Mesodermal cell (in vitro differentiated cells): ENCODE measurements around the gene TNS3.
"Not testable (repeated sequence)": the region's sequence is repeated elsewhere in the genome, so short reads cannot be mapped to it uniquely, and the experiment has no call there.

Experiments used
- H3K27ac ChIP-seq: 2 replicates; pipeline ENCODE4 v1.7.0; 2013; ENCODE audit warnings: mild to moderate bottlenecking, low read depth, low read length, moderate library complexity; ENCODE audit not compliant: severe bottlenecking
- H3K36me3 ChIP-seq: 2 replicates; pipeline ENCODE4 v1.7.1; 2013; ENCODE audit warnings: mild to moderate bottlenecking, low read length, moderate library complexity; ENCODE audit not compliant: control insufficient read depth, insufficient read depth
- H3K4me1 ChIP-seq: one replicate; pipeline ENCODE4 v1.7.1; 2013; ENCODE audit warnings: mild to moderate bottlenecking, low read length; ENCODE audit not compliant: insufficient read depth, control insufficient read depth, poor library complexity, severe bottlenecking
- H3K4me3 ChIP-seq: 2 replicates; pipeline ENCODE4 v1.7.0; 2013; ENCODE audit warnings: low read length, control low read depth, mild to moderate bottlenecking; ENCODE audit not compliant: insufficient read depth, poor library complexity, severe bottlenecking; ENCODE audit errors: extremely low read depth
- H3K9me3 ChIP-seq: 2 replicates; pipeline ENCODE4 v1.7.1; 2013; ENCODE audit warnings: mild to moderate bottlenecking, low read length, moderate library complexity; ENCODE audit not compliant: control insufficient read depth
- WGBS, 2 experiments: methylation state at CpG; one replicate each; pipeline ENCODE4 v1.1.5; 2013; ENCODE audit warnings: missing lambda C conversion rate in 2 of 2; ENCODE audit not compliant: insufficient coverage in 2 of 2; 5-methylcytosine and 5-hydroxymethylcytosine counted together

Gene TNS3

GRCh38 chr7:47273088-47273487 is 308.8 kb downstream of the TNS3 start:
- peaks cover 16% of the 10 kb centered on the region for H3K36me3 ChIP-seq
- no peaks in the 10 kb centered on the region for H3K4me1 ChIP-seq
- no peaks in the 10 kb centered on the region for H3K9me3 ChIP-seq
- no peak overlapping the region for H3K27ac ChIP-seq
- WGBS, 2 experiments: 91 to 93% methylated on average over 4 of the region's 4 CpGs
- H3K4me3 ChIP-seq: no peak overlapping the region

GRCh38 chr7:47271749-47272148 is 310.2 kb downstream of the TNS3 start:
- no CpG with 5 or more reads among the region's 3 CpGs for WGBS, 2 experiments
- H3K4me1 ChIP-seq: no peaks in the 10 kb centered on the region
- no peaks in the 10 kb centered on the region for H3K9me3 ChIP-seq
- H3K4me3 ChIP-seq: no peak overlapping the region
- H3K36me3 ChIP-seq: peaks cover 14% of the 10 kb centered on the region
- H3K27ac ChIP-seq: no peak overlapping the region

- no peaks in the 10 kb centered on the region for H3K4me1 ChIP-seq
- no peak overlapping the region for H3K27ac ChIP-seq
- no peaks in the 10 kb centered on the region for H3K36me3 ChIP-seq
- no peak overlapping the region for H3K4me3 ChIP-seq
- 92 to 95% methylated on average over 7 of the region's 7 CpGs for WGBS, 2 experiments
- no peaks in the 10 kb centered on the region for H3K9me3 ChIP-seq
Measured at GRCh38 chr7:47268851-47269836, 312.8 kb downstream of the TNS3 start.

- no peak overlapping the region for H3K27ac ChIP-seq
- no peaks in the 10 kb centered on the region for H3K9me3 ChIP-seq
- no peak overlapping the region for H3K4me3 ChIP-seq
- 94 to 96% methylated on average over 4 to 6 of the region's 7 CpGs for WGBS, 2 experiments
- H3K36me3 ChIP-seq: no peaks in the 10 kb centered on the region
- H3K4me1 ChIP-seq: no peaks in the 10 kb centered on the region
Measured at GRCh38 chr7:47267346-47267745, 314.6 kb downstream of the TNS3 start.

GRCh38 chr7:47266799-47267198 is 315.1 kb downstream of the TNS3 start:
- Histone ChIP-seq H3K9me3 (no peaks in the 10 kb centered on the region), H3K27ac (no peak overlapping the region), H3K36me3 (no peaks in the 10 kb centered on the region), H3K4me1 (no peaks in the 10 kb centered on the region), H3K4me3 (no peak overlapping the region)
- 95 to 100% methylated on average over 4 to 5 of the region's 6 CpGs for WGBS, 2 experiments

GRCh38 chr7:47266131-47266706 is 315.7 kb downstream of the TNS3 start:
- no peaks in the 10 kb centered on the region for H3K9me3 ChIP-seq
- no peaks in the 10 kb centered on the region for H3K4me1 ChIP-seq
- 8 to 34% methylated on average over 5 to 6 of the region's 7 CpGs for WGBS, 2 experiments
- H3K27ac ChIP-seq: no peak overlapping the region
- H3K36me3 ChIP-seq: no peaks in the 10 kb centered on the region
- H3K4me3 ChIP-seq: no peak overlapping the region

GRCh38 chr7:47265621-47266020 is 316.3 kb downstream of the TNS3 start:
- 93 to 100% methylated on average over 1 to 4 of the region's 4 CpGs for WGBS, 2 experiments
- Histone ChIP-seq H3K4me1 (no peaks in the 10 kb centered on the region), H3K36me3 (no peaks in the 10 kb centered on the region), H3K9me3 (no peaks in the 10 kb centered on the region), H3K4me3 (no peak overlapping the region), H3K27ac (no peak overlapping the region)

- H3K9me3 ChIP-seq: no peaks in the 10 kb centered on the region
- H3K4me1 ChIP-seq: no peaks in the 10 kb centered on the region
- H3K4me3 ChIP-seq: no peak overlapping the region
- H3K27ac ChIP-seq: no peak overlapping the region
- no peaks in the 10 kb centered on the region for H3K36me3 ChIP-seq
- 91 to 94% methylated on average over 5 to 7 of the region's 8 CpGs for WGBS, 2 experiments
Measured at GRCh38 chr7:47264021-47264651, 317.8 kb downstream of the TNS3 start.

- WGBS, 2 experiments: 100% methylated on average over 1 of the region's 3 CpGs; no CpG with 5 or more reads in 1 of the 2 experiments
- no peaks in the 10 kb centered on the region for H3K36me3 ChIP-seq
- no peak overlapping the region for H3K27ac ChIP-seq
- no peaks in the 10 kb centered on the region for H3K9me3 ChIP-seq
- H3K4me1 ChIP-seq: no peaks in the 10 kb centered on the region
- no peak overlapping the region for H3K4me3 ChIP-seq
Measured at GRCh38 chr7:47262881-47263280, 319.0 kb downstream of the TNS3 start.

- not testable (repeated sequence) for H3K4me1 ChIP-seq, H3K4me3 ChIP-seq, H3K9me3 ChIP-seq, H3K36me3 ChIP-seq, H3K27ac ChIP-seq
- 89 to 98% methylated on average over 6 to 7 of the region's 11 CpGs for WGBS, 2 experiments
Measured at GRCh38 chr7:47262160-47262559, 319.8 kb downstream of the TNS3 start.
